Endodermal cell (in vitro differentiated cells): ENCODE data around the gene IPP. TPM values are rescaled to one million over a fixed set of nuclear protein-coding genes. Genes with fewer than 3 reads are reported as not detected.

Experiments used
- DNase-seq: peaks from one replicate; pipeline ENCODE4 v3.0.0-alpha.2; 2017
- H3K27ac ChIP-seq: 2 replicates; pipeline ENCODE4 v1.5.1; 2013; ENCODE audit warnings: mild to moderate bottlenecking, low read depth, low read length, moderate library complexity
- H3K27me3 ChIP-seq: 2 replicates; pipeline ENCODE4 v1.6.1; 2013; ENCODE audit warnings: mild to moderate bottlenecking, low read length, moderate library complexity; ENCODE audit not compliant: insufficient read depth, control insufficient read depth, poor library complexity, severe bottlenecking
- H3K36me3 ChIP-seq: 2 replicates; pipeline ENCODE4 v1.7.0; 2013; ENCODE audit warnings: mild to moderate bottlenecking, low read length, moderate library complexity; ENCODE audit not compliant: control insufficient read depth, insufficient read depth
- H3K4me1 ChIP-seq: one replicate; pipeline ENCODE4 v1.7.0; 2013; ENCODE audit warnings: low read length; ENCODE audit not compliant: control insufficient read depth, insufficient read depth
- H3K4me3 ChIP-seq: 2 replicates; pipeline ENCODE4 v1.5.1; 2013; ENCODE audit warnings: mild to moderate bottlenecking, low read length, moderate library complexity
- H3K9ac ChIP-seq: 2 replicates; pipeline ENCODE4 v1.6.1; 2013; ENCODE audit warnings: mild to moderate bottlenecking, low read length, moderate library complexity; ENCODE audit not compliant: poor library complexity, severe bottlenecking; ENCODE audit errors: extremely low read depth
- H3K9me3 ChIP-seq: 2 replicates; pipeline ENCODE4 v1.6.1; 2013; ENCODE audit warnings: mild to moderate bottlenecking, low read length, moderate library complexity; ENCODE audit not compliant: control insufficient read depth
- H3K27ac Mint-ChIP-seq: 2 replicates; pipeline ENCODE4 v1.8.0; 2020; ENCODE audit warnings: mixed read lengths
- H3K27me3 Mint-ChIP-seq: 2 replicates; pipeline ENCODE4 v1.8.0; 2021; ENCODE audit warnings: mild to moderate bottlenecking, mixed read lengths; ENCODE audit not compliant: insufficient read depth
- H3K36me3 Mint-ChIP-seq: 2 replicates; pipeline ENCODE4 v1.8.0; 2020; ENCODE audit warnings: low read depth, mixed read lengths
- H3K4me1 Mint-ChIP-seq: 2 replicates; pipeline ENCODE4 v1.8.0; 2020; ENCODE audit warnings: mixed read lengths
- H3K4me3 Mint-ChIP-seq: 2 replicates; pipeline ENCODE4 v1.8.0; 2020; ENCODE audit warnings: mild to moderate bottlenecking, moderate library complexity, mixed read lengths
- H3K9me3 Mint-ChIP-seq: 2 replicates; pipeline ENCODE4 v1.8.0; 2020; ENCODE audit warnings: mild to moderate bottlenecking, mixed read lengths
- WGBS, 2 experiments: methylation state at CpG; one replicate each; pipeline versions ENCODE4 v1.1.5 to v1.1.7; 2013; ENCODE audit warnings: missing lambda C conversion rate in 2 of 2, mixed read lengths in 1 of 2; ENCODE audit not compliant: insufficient coverage in 1 of 2, insufficient read length in 1 of 2; 5-methylcytosine and 5-hydroxymethylcytosine counted together
- total RNA-seq, 2 donors: library from RNA; stranded (reverse); fragmentation: NEBNext Ultra II Directional in 1 of 2; extraction: Animal tissue kit (Norgen Biotek cat#: 25700) in 1 of 2; gene quantifications; 2 replicates in 1 of 2; 3 replicates in 1 of 2; pipeline ENCODE4 v1.2.1, GENCODE V29; 2021
- TF ChIP-seq, protein P1 (sequence below): fragments of 200-600 bp; sonication (generic); conservative IDR thresholded peaks from 2 replicates; pipeline ENCODE4 v1.5.0; 2021; ENCODE audit warnings: antibody characterized with exemption, mild to moderate bottlenecking

IPP gene
- total RNA-seq, 2 donors from 2014 or later, result 14.9 to 18.6 TPM

GRCh38 chr1:45659222-45659621 lies 91.2 kb downstream of the IPP start:
- Histone ChIP-seq H3K27ac (no peak overlapping the region), H3K9ac (no peak overlapping the region), H3K36me3 (peaks cover 67% of the 10 kb centered on the region), H3K9me3 (no peaks in the 10 kb centered on the region), H3K27me3 (no peaks in the 10 kb centered on the region), H3K4me1 (no peaks in the 10 kb centered on the region), H3K4me3 (no peak overlapping the region)
- H3K4me3 Mint-ChIP-seq, result no peak overlapping the region
- H3K4me1 Mint-ChIP-seq, result no peaks in the 10 kb centered on the region
- no peaks in the 10 kb centered on the region for H3K27me3 Mint-ChIP-seq
- TF ChIP-seq, protein P1, sequence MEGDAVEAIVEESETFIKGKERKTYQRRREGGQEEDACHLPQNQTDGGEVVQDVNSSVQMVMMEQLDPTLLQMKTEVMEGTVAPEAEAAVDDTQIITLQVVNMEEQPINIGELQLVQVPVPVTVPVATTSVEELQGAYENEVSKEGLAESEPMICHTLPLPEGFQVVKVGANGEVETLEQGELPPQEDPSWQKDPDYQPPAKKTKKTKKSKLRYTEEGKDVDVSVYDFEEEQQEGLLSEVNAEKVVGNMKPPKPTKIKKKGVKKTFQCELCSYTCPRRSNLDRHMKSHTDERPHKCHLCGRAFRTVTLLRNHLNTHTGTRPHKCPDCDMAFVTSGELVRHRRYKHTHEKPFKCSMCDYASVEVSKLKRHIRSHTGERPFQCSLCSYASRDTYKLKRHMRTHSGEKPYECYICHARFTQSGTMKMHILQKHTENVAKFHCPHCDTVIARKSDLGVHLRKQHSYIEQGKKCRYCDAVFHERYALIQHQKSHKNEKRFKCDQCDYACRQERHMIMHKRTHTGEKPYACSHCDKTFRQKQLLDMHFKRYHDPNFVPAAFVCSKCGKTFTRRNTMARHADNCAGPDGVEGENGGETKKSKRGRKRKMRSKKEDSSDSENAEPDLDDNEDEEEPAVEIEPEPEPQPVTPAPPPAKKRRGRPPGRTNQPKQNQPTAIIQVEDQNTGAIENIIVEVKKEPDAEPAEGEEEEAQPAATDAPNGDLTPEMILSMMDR, result no peak
- DNase-seq, result no peak
- H3K9me3 Mint-ChIP-seq, result no peaks in the 10 kb centered on the region
- WGBS, 2 experiments, result 80 to 100% methylated on average over 1 to 2 of the region's 2 CpGs
- peaks cover 73% of the 10 kb centered on the region for H3K36me3 Mint-ChIP-seq
- H3K27ac Mint-ChIP-seq, result no peak overlapping the region

DNA sequence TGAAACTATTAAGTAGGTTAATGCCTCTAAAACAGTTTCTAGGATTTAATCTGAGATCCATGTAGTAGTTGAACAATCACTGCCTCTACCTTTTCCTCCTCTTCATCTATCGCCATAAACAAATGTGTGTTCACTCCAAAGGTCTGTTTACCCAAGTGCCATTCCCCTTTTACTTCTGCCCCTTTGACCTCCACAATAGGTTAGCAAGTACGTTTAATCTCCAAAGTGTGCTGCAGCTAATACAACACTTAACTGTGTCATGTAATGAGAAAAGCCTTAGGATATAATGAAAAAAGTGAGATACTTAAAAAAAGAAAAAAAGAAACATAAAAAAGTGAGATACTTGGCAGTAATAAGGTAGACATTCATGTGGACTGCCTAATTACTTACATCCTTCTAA lies 92.3 kb downstream of the IPP start:
- Histone ChIP-seq H3K27me3 (no peaks in the 10 kb centered on the region), H3K36me3 (peaks cover 77% of the 10 kb centered on the region), H3K9ac (no peak overlapping the region), H3K4me1 (no peaks in the 10 kb centered on the region), H3K27ac (no peak overlapping the region), H3K9me3 (no peaks in the 10 kb centered on the region), H3K4me3 (no peak overlapping the region)
- peaks cover 70% of the 10 kb centered on the region for H3K36me3 Mint-ChIP-seq
- H3K4me1 Mint-ChIP-seq, result no peaks in the 10 kb centered on the region
- H3K27me3 Mint-ChIP-seq, result no peaks in the 10 kb centered on the region
- H3K27ac Mint-ChIP-seq, result no peak overlapping the region
- no peak overlapping the region for H3K4me3 Mint-ChIP-seq
- WGBS, 2 experiments, result 97 to 100% methylated on average over 1 to 2 of the region's 2 CpGs
- TF ChIP-seq, protein P1, result no peak
- H3K9me3 Mint-ChIP-seq, result no peaks in the 10 kb centered on the region
- no peak for DNase-seq

- H3K4me1 Mint-ChIP-seq, result no peaks in the 10 kb centered on the region
- H3K4me1 ChIP-seq, result no peaks in the 10 kb centered on the region
- no peak overlapping the region for H3K4me3 ChIP-seq
- 98 to 100% methylated on average over 1 to 3 of the region's 3 CpGs for WGBS, 2 experiments
- H3K27me3 Mint-ChIP-seq, result no peaks in the 10 kb centered on the region
- TF ChIP-seq, protein P1, result no peak
- H3K27me3 ChIP-seq, result no peaks in the 10 kb centered on the region
- peaks cover 81% of the 10 kb centered on the region for H3K36me3 Mint-ChIP-seq
- H3K4me3 Mint-ChIP-seq, result no peak overlapping the region
- H3K9ac ChIP-seq, result no peak overlapping the region
- no peak overlapping the region for H3K27ac ChIP-seq
- H3K9me3 Mint-ChIP-seq, result no peaks in the 10 kb centered on the region
- no peaks in the 10 kb centered on the region for H3K9me3 ChIP-seq
- no peak for DNase-seq
- H3K36me3 ChIP-seq, result peaks cover 91% of the 10 kb centered on the region
- no peak overlapping the region for H3K27ac Mint-ChIP-seq
These were observed 93.8 kb downstream of the IPP start for GRCh38 chr1:45656573-45657226.
